HEK293 (cell line): ENCODE results near the gene DSN1.

Source experiments
- CTCF ChIP-seq: fragments of 450-650 bp; formaldehyde crosslinking; IDR thresholded peaks from 2 replicates; pipeline ENCODE4 v1.5.1; 2016; ENCODE audit warnings: missing biosample characterization, missing genetic modification characterization
- EGR2 ChIP-seq: fragments of 450-650 bp; formaldehyde crosslinking; IDR thresholded peaks from 2 replicates; pipeline ENCODE4 v1.5.1; 2016; ENCODE audit warnings: low read depth, missing biosample characterization, missing genetic modification characterization
- GFI1B ChIP-seq: fragments of 450-650 bp; formaldehyde crosslinking; IDR thresholded peaks from 2 replicates; pipeline ENCODE4 v1.5.1; 2016; ENCODE audit warnings: missing biosample characterization, missing genetic modification characterization
- GLI4 ChIP-seq: fragments of 450-650 bp; formaldehyde crosslinking; IDR thresholded peaks from 2 replicates; pipeline ENCODE4 v1.5.1; 2016; ENCODE audit warnings: missing biosample characterization, missing genetic modification characterization
- GLIS1 ChIP-seq: fragments of 450-650 bp; formaldehyde crosslinking; IDR thresholded peaks from 2 replicates; pipeline ENCODE4 v1.5.1; 2016; ENCODE audit warnings: missing biosample characterization, missing genetic modification characterization
- GLIS2 ChIP-seq: fragments of 450-650 bp; formaldehyde crosslinking; IDR thresholded peaks from 2 replicates; pipeline ENCODE4 v1.5.1; 2016; ENCODE audit warnings: missing biosample characterization, missing genetic modification characterization
- KLF17 ChIP-seq: fragments of 450-650 bp; formaldehyde crosslinking; IDR thresholded peaks from 2 replicates; pipeline ENCODE4 v1.5.1; 2016; ENCODE audit warnings: missing biosample characterization, missing genetic modification characterization
- SCRT2 ChIP-seq: fragments of 450-650 bp; formaldehyde crosslinking; IDR thresholded peaks from 2 replicates; pipeline ENCODE4 v1.5.1; 2016; ENCODE audit warnings: missing biosample characterization, missing genetic modification characterization
- TSHZ1 ChIP-seq: fragments of 450-650 bp; formaldehyde crosslinking; IDR thresholded peaks from 2 replicates; pipeline ENCODE4 v1.5.1; 2016; ENCODE audit warnings: missing biosample characterization, missing genetic modification characterization, borderline replicate concordance
- WT1 ChIP-seq: fragments of 450-650 bp; formaldehyde crosslinking; IDR thresholded peaks from 2 replicates; pipeline ENCODE4 v1.5.1; 2016; ENCODE audit warnings: missing biosample characterization, missing genetic modification characterization
- ZBTB1 ChIP-seq: fragments of 450-650 bp; formaldehyde crosslinking; IDR thresholded peaks from 2 replicates; pipeline ENCODE4 v1.5.1; 2016; ENCODE audit warnings: missing biosample characterization, missing genetic modification characterization
- ZBTB8A ChIP-seq: fragments of 450-650 bp; formaldehyde crosslinking; IDR thresholded peaks from 2 replicates; pipeline ENCODE4 v1.5.1; 2016; ENCODE audit warnings: missing biosample characterization, missing genetic modification characterization
- ZEB2 ChIP-seq: fragments of 450-650 bp; formaldehyde crosslinking; IDR thresholded peaks from 2 replicates; pipeline ENCODE4 v1.5.1; 2016; ENCODE audit warnings: missing biosample characterization, missing genetic modification characterization
- ZFP3 ChIP-seq: fragments of 450-650 bp; formaldehyde crosslinking; IDR thresholded peaks from 2 replicates; pipeline ENCODE4 v1.5.1; 2016; ENCODE audit warnings: low read depth, missing biosample characterization, missing genetic modification characterization
- ZIC2 ChIP-seq: fragments of 450-650 bp; formaldehyde crosslinking; IDR thresholded peaks from 2 replicates; pipeline ENCODE4 v1.5.1; 2016; ENCODE audit warnings: missing biosample characterization, missing genetic modification characterization
- ZNF112 ChIP-seq: fragments of 450-650 bp; formaldehyde crosslinking; IDR thresholded peaks from 2 replicates; pipeline ENCODE4 v1.5.0; 2017; ENCODE audit warnings: missing biosample characterization, missing genetic modification characterization
- ZNF114 ChIP-seq: fragments of 450-650 bp; formaldehyde crosslinking; IDR thresholded peaks from 2 replicates; pipeline ENCODE4 v1.5.0; 2017; ENCODE audit warnings: missing biosample characterization, missing genetic modification characterization
- ZNF121 ChIP-seq: fragments of 450-650 bp; formaldehyde crosslinking; IDR thresholded peaks from 2 replicates; pipeline ENCODE4 v1.5.1; 2016; ENCODE audit warnings: missing biosample characterization, missing genetic modification characterization
- ZNF292 ChIP-seq: fragments of 450-650 bp; formaldehyde crosslinking; IDR thresholded peaks from 2 replicates; pipeline ENCODE4 v1.5.1; 2016; ENCODE audit warnings: low read depth, missing biosample characterization, missing genetic modification characterization, borderline replicate concordance
- ZNF324 ChIP-seq: fragments of 450-650 bp; formaldehyde crosslinking; IDR thresholded peaks from 2 replicates; pipeline ENCODE4 v1.5.1; 2016; ENCODE audit warnings: missing biosample characterization, missing genetic modification characterization
- ZNF362 ChIP-seq: fragments of 450-650 bp; formaldehyde crosslinking; IDR thresholded peaks from 2 replicates; pipeline ENCODE4 v1.5.1; 2016; ENCODE audit warnings: missing biosample characterization, missing genetic modification characterization
- ZNF449 ChIP-seq: fragments of 450-650 bp; formaldehyde crosslinking; IDR thresholded peaks from 2 replicates; pipeline ENCODE4 v1.5.1; 2017; ENCODE audit warnings: missing biosample characterization, mild to moderate bottlenecking, missing genetic modification characterization, moderate library complexity
- ZNF488 ChIP-seq: fragments of 450-650 bp; formaldehyde crosslinking; IDR thresholded peaks from 2 replicates; pipeline ENCODE4 v1.5.1; 2016; ENCODE audit warnings: missing biosample characterization, missing genetic modification characterization
- ZNF600 ChIP-seq: fragments of 450-650 bp; formaldehyde crosslinking; IDR thresholded peaks from 2 replicates; pipeline ENCODE4 v1.5.1; 2016; ENCODE audit warnings: missing biosample characterization, missing genetic modification characterization
- ZNF658 ChIP-seq: fragments of 450-650 bp; formaldehyde crosslinking; IDR thresholded peaks from 2 replicates; pipeline ENCODE4; 2016; ENCODE audit warnings: missing biosample characterization, missing genetic modification characterization
- ZNF785 ChIP-seq: fragments of 450-650 bp; formaldehyde crosslinking; IDR thresholded peaks from 2 replicates; pipeline ENCODE4 v1.5.1; 2016; ENCODE audit warnings: missing biosample characterization, missing genetic modification characterization
- ZSCAN16 ChIP-seq: fragments of 450-650 bp; formaldehyde crosslinking; IDR thresholded peaks from 2 replicates; pipeline ENCODE4 v1.5.1; 2016; ENCODE audit warnings: missing biosample characterization, missing genetic modification characterization
- ZXDB ChIP-seq: fragments of 450-650 bp; formaldehyde crosslinking; IDR thresholded peaks from 2 replicates; pipeline ENCODE4 v1.5.1; 2016; ENCODE audit warnings: missing biosample characterization, missing genetic modification characterization

DSN1 gene

GRCh38 chr20:36745234-36745926, 28.2 kb downstream of the DSN1 start (continued):
- TF ChIP-seq KLF17 (tag by site-specific recombination) (no peak), ZNF449 (tag by site-specific recombination) (no peak), ZNF362 (tag by site-specific recombination) (peak; percentile 19; the same call in 1 of the 2 replicates), ZEB2 (tag by site-specific recombination) (peak; percentile 41; the same call in 1 of the 2 replicates), ZSCAN16 (tag by site-specific recombination) (no peak), ZNF488 (tag by site-specific recombination) (no peak), ZNF600 (peak; percentile 8; the same call in 1 of the 2 replicates), ZBTB8A (tag by site-specific recombination) (peak; percentile 66), GLI4 (no peak), ZNF292 (tag by site-specific recombination) (no peak), ZXDB (tag by site-specific recombination) (no peak), ZNF112 (tag by site-specific recombination) (no peak), ZNF658 (tag by site-specific recombination) (no peak), ZNF324 (tag by site-specific recombination) (no peak), ZFP3 (tag by site-specific recombination) (no peak), ZNF785 (no peak), GLIS2 (tag by site-specific recombination) (peak; percentile 72), TSHZ1 (tag by site-specific recombination) (no peak), ZNF121 (tag by site-specific recombination) (no peak), SCRT2 (no peak), EGR2 (tag by site-specific recombination) (no peak), ZIC2 (tag by site-specific recombination) (0 out of 2 replicates have a peak, but pooled peaks have one; percentile 40), ZNF114 (tag by site-specific recombination) (no peak), WT1 (tag by site-specific recombination) (no peak), GLIS1 (peak; percentile 67), ZBTB1 (no peak), GFI1B (0 out of 2 replicates have a peak, but pooled peaks have one; percentile 5), CTCF (tag by site-specific recombination) (peak; percentile 51)
